Spleen (tissue), 7 donors: ENCODE measurements around the gene GPATCH2L.

ENCODE experiments used
- POLR2A ChIP-seq, 3 donors: fragments of 450-650 bp; IDR thresholded peaks; one replicate each; pipeline ENCODE4 v1.5.1; 2017; ENCODE audit warnings: antibody characterized with exemption in 3 of 3, mild to moderate bottlenecking in 1 of 3
- TF ChIP-seq, protein P1 (sequence below), 11 experiments: fragments of 200-600 bp in 7 of 11; fragments of 450-650 bp in 4 of 11; sonication (generic) in 4 of 11; IDR thresholded peaks in 8 of 11; conservative IDR thresholded peaks in 3 of 11; 1 replicate in 7 of 11; 2 replicates in 4 of 11; pipeline versions ENCODE4 v1.4.0 to v1.8.0; 2016 to 2021; ENCODE audit warnings: antibody characterized with exemption in 11 of 11, inconsistent platforms in 4 of 11, mild to moderate bottlenecking in 1 of 11
- donor health status: DM: no; HTN: no; CAD: no; lungs with moderate emphysema.
- donor health status: DM: no; HTN: no; CAD: no.
- donor health status: DM: no; HTN: no; CAD: no.

GRCh38 chr14:76106188-76106587, 45.5 kb upstream of the GPATCH2L start:
- TF ChIP-seq POLR2A (IDR thresholded peaks at IDR 0.05) = no peak
- TF ChIP-seq, protein P1, sequence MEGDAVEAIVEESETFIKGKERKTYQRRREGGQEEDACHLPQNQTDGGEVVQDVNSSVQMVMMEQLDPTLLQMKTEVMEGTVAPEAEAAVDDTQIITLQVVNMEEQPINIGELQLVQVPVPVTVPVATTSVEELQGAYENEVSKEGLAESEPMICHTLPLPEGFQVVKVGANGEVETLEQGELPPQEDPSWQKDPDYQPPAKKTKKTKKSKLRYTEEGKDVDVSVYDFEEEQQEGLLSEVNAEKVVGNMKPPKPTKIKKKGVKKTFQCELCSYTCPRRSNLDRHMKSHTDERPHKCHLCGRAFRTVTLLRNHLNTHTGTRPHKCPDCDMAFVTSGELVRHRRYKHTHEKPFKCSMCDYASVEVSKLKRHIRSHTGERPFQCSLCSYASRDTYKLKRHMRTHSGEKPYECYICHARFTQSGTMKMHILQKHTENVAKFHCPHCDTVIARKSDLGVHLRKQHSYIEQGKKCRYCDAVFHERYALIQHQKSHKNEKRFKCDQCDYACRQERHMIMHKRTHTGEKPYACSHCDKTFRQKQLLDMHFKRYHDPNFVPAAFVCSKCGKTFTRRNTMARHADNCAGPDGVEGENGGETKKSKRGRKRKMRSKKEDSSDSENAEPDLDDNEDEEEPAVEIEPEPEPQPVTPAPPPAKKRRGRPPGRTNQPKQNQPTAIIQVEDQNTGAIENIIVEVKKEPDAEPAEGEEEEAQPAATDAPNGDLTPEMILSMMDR (IDR thresholded peaks at IDR 0.05 in 8 of 11, conservative IDR thresholded peaks at IDR 0.05 in 3 of 11) = no peak
